Keratinocyte (primary cell): ENCODE results near the gene SLC8A3. TPM values are rescaled to one million over a fixed set of nuclear protein-coding genes. Genes with fewer than 3 reads are reported as not detected.

Source experiments
- DNase-seq: peaks from one replicate; pipeline ENCODE4 v3.0.0-alpha.2; 2011; ENCODE audit warnings: low read depth, missing footprints, low spot score
- FAIRE-seq: peaks from 2 replicates; lab custom pipeline; 2011; peaks lifted over from hg19 to GRCh38; lab: Jason Lieb, UNC
- H2AFZ ChIP-seq: 2 replicates; pipeline ENCODE4 v1.6.0; 2012; ENCODE audit warnings: low read length, control low read depth, inconsistent platforms; ENCODE audit not compliant: control insufficient read depth
- H3K27ac ChIP-seq: 2 replicates; pipeline ENCODE4 v1.5.1; 2011; ENCODE audit warnings: low read length; ENCODE audit not compliant: control insufficient read depth, insufficient read depth
- H3K27me3 ChIP-seq: 3 replicates; pipeline ENCODE4 v1.6.0; 2011; ENCODE audit warnings: low read length; ENCODE audit not compliant: control insufficient read depth, insufficient read depth; ENCODE audit errors: extremely low read depth
- H3K36me3 ChIP-seq, 2 experiments: 2 replicates in 1 of 2; 3 replicates in 1 of 2; pipeline ENCODE4 v1.5.1; 2011; ENCODE audit warnings: low read length in 2 of 2, mild to moderate bottlenecking in 1 of 2; ENCODE audit not compliant: control insufficient read depth in 2 of 2, insufficient read depth in 2 of 2; ENCODE audit errors: extremely low read depth in 1 of 2
- H3K4me1 ChIP-seq: 3 replicates; pipeline ENCODE4 v1.5.1; 2011; ENCODE audit warnings: low read length; ENCODE audit not compliant: control insufficient read depth, insufficient read depth; ENCODE audit errors: extremely low read depth
- H3K4me2 ChIP-seq: 3 replicates; pipeline ENCODE4 v1.6.0; 2011; ENCODE audit warnings: low read depth, low read length; ENCODE audit not compliant: control insufficient read depth, insufficient read depth; ENCODE audit errors: extremely low read depth
- H3K4me3 ChIP-seq, 3 experiments: fragments of 200-600 bp in 1 of 3; sonication (generic) in 1 of 3; 2 replicates in 2 of 3; 3 replicates in 1 of 3; pipeline ENCODE4 v1.5.1; 2011 to 2016; ENCODE audit warnings: low read length in 3 of 3, mild to moderate bottlenecking in 3 of 3, control low read depth in 2 of 3, inconsistent platforms in 1 of 3, low read depth in 1 of 3, mixed read lengths in 1 of 3, mixed run types in 1 of 3, moderate library complexity in 1 of 3; ENCODE audit not compliant: control insufficient read depth in 2 of 3, insufficient read depth in 2 of 3; ENCODE audit errors: extremely low read depth in 1 of 3
- H3K79me2 ChIP-seq: 2 replicates; pipeline ENCODE4 v1.6.0; 2012; ENCODE audit warnings: low read length; ENCODE audit not compliant: control insufficient read depth, insufficient read depth
- H3K9ac ChIP-seq: 3 replicates; pipeline ENCODE4 v1.6.0; 2011; ENCODE audit warnings: low read length; ENCODE audit not compliant: control insufficient read depth, insufficient read depth; ENCODE audit errors: extremely low read depth
- H3K9me1 ChIP-seq: 3 replicates; pipeline ENCODE4 v1.6.0; 2011; ENCODE audit warnings: low read length; ENCODE audit not compliant: control insufficient read depth, insufficient read depth; ENCODE audit errors: extremely low read depth
- H3K9me3 ChIP-seq: 2 replicates; pipeline ENCODE4 v1.5.1; 2012; ENCODE audit warnings: low read depth, low read length; ENCODE audit not compliant: control insufficient read depth
- H4K20me1 ChIP-seq: 3 replicates; pipeline ENCODE4 v1.6.0; 2011; ENCODE audit warnings: low read length; ENCODE audit not compliant: control insufficient read depth, insufficient read depth; ENCODE audit errors: extremely low read depth
- EZH2 ChIP-seq: IDR thresholded peaks from one replicate; pipeline ENCODE4 v1.6.1; 2012; ENCODE audit warnings: inconsistent platforms, mild to moderate bottlenecking, low read length, moderate library complexity
- dilution Hi-C: fragments of 300-500 bp; cut with MboI; formaldehyde crosslinking; loops from one replicate; pipeline ENCODE4 v1.7.0; 2020; ENCODE audit warnings: low sequenced_read_pairs; ENCODE audit not compliant: extremely low pct_ligation_motif_present
- polyA plus RNA-seq, 5 experiments: library from polyadenylated mRNA; depleted of rRNA in 3 of 5; stranded (reverse) in 3 of 5; stranded (forward) in 1 of 5; unstranded in 1 of 5; fragments of >200 nt; gene quantifications; 1 replicate in 1 of 5; 2 replicates in 3 of 5; 3 replicates in 1 of 5; pipeline versions ENCODE4 v1.2.1 to v1.2.3, GENCODE V29; 2011 to 2012; ENCODE audit warnings: missing spikeins in 2 of 5, low read depth in 1 of 5, low replicate concordance in 1 of 5
- TF ChIP-seq, protein P1 (sequence below), 3 experiments: IDR thresholded peaks in 1 of 3; conservative IDR thresholded peaks in 1 of 3; optimal IDR thresholded peaks in 1 of 3; 2 replicates in 2 of 3; 3 replicates in 1 of 3; pipeline versions ENCODE3 to v1.5.1; 2011; ENCODE audit warnings: low read length in 3 of 3, mild to moderate bottlenecking in 3 of 3, moderate library complexity in 2 of 3, control low read depth in 1 of 3, inconsistent platforms in 1 of 3; ENCODE audit not compliant: insufficient read depth in 2 of 3; ENCODE audit errors: extremely low read depth in 1 of 3

The SLC8A3 gene
- polyA plus RNA-seq, 1 donor (not counting 4 experiments of a cell fraction or from before 2014, with no cell fraction given): not detected

- no peaks in the 10 kb centered on the region for H3K9me1 ChIP-seq
- no peak for TF ChIP-seq EZH2
- TF ChIP-seq, protein P1, sequence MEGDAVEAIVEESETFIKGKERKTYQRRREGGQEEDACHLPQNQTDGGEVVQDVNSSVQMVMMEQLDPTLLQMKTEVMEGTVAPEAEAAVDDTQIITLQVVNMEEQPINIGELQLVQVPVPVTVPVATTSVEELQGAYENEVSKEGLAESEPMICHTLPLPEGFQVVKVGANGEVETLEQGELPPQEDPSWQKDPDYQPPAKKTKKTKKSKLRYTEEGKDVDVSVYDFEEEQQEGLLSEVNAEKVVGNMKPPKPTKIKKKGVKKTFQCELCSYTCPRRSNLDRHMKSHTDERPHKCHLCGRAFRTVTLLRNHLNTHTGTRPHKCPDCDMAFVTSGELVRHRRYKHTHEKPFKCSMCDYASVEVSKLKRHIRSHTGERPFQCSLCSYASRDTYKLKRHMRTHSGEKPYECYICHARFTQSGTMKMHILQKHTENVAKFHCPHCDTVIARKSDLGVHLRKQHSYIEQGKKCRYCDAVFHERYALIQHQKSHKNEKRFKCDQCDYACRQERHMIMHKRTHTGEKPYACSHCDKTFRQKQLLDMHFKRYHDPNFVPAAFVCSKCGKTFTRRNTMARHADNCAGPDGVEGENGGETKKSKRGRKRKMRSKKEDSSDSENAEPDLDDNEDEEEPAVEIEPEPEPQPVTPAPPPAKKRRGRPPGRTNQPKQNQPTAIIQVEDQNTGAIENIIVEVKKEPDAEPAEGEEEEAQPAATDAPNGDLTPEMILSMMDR (optimal IDR thresholded peaks at IDR 0.05 in 1 of 3, IDR thresholded peaks at IDR 0.05 in 1 of 3, conservative IDR thresholded peaks at IDR 0.05 in 1 of 3; ENCODE audit: extremely low read depth in 1 of 3, insufficient read depth in 2 of 3, low read length in 3 of 3): no peak
- H3K4me1 ChIP-seq: peaks cover 17% of the 10 kb centered on the region
- no peak overlapping the region for H3K27ac ChIP-seq
- DNase-seq: no peak
- no peaks in the 10 kb centered on the region for H3K79me2 ChIP-seq
- H4K20me1 ChIP-seq: no peaks in the 10 kb centered on the region
- H3K4me2 ChIP-seq: no peak overlapping the region
- dilution Hi-C loops: no loop called here
- no peak overlapping the region for H3K4me3 ChIP-seq
- H3K36me3 ChIP-seq: no peaks in the 10 kb centered on the region
- FAIRE-seq: no peak
- H2AFZ ChIP-seq: no peak overlapping the region
- H3K9me3 ChIP-seq: no peaks in the 10 kb centered on the region
- H3K27me3 ChIP-seq: no peaks in the 10 kb centered on the region
- no peak overlapping the region for H3K9ac ChIP-seq
Measured at GRCh38 chr14:70021548-70022220, 167.1 kb downstream of the SLC8A3 start.

GRCh38 chr14:70020352-70021170, 168.2 kb downstream of the SLC8A3 start:
- H3K4me3 ChIP-seq: no peak overlapping the region
- no peaks in the 10 kb centered on the region for H3K27me3 ChIP-seq
- dilution Hi-C loops: no loop called here
- H3K79me2 ChIP-seq: no peaks in the 10 kb centered on the region
- H4K20me1 ChIP-seq: no peaks in the 10 kb centered on the region
- no peak overlapping the region for H3K27ac ChIP-seq
- FAIRE-seq (no peak), DNase-seq (no peak)
- peaks cover 17% of the 10 kb centered on the region for H3K4me1 ChIP-seq
- no peak for TF ChIP-seq EZH2
- TF ChIP-seq, protein P1 (optimal IDR thresholded peaks at IDR 0.05 in 1 of 3, IDR thresholded peaks at IDR 0.05 in 1 of 3, conservative IDR thresholded peaks at IDR 0.05 in 1 of 3; ENCODE audit: extremely low read depth in 1 of 3, insufficient read depth in 2 of 3, low read length in 3 of 3): no peak
- H3K9ac ChIP-seq: no peak overlapping the region
- H2AFZ ChIP-seq: no peak overlapping the region
- no peaks in the 10 kb centered on the region for H3K9me1 ChIP-seq
- no peak overlapping the region for H3K4me2 ChIP-seq
- H3K36me3 ChIP-seq: no peaks in the 10 kb centered on the region
- no peaks in the 10 kb centered on the region for H3K9me3 ChIP-seq
